Left renal pelvis (tissue), 4 donors: ENCODE results near the gene ASXL3. TPM values are rescaled to one million over a fixed set of nuclear protein-coding genes. Genes with fewer than 3 reads are reported as not detected.

Experiments
- DNase-seq, 4 donors: peaks; one replicate each; pipeline ENCODE4 v3.0.0-alpha.2; 2013; ENCODE audit warnings: low read depth in 4 of 4, low spot score in 3 of 4
- polyA plus RNA-seq, 4 donors: library from polyadenylated mRNA; unstranded; fragments of 120-200 nt; gene quantifications; one replicate each; pipeline ENCODE4 v1.2.1, GENCODE V29; 2013; ENCODE audit not compliant: insufficient read length in 4 of 4

ASXL3 gene
- polyA plus RNA-seq, 4 donors: 5.6 to 7.3 (median 6.8) TPM

DNA sequence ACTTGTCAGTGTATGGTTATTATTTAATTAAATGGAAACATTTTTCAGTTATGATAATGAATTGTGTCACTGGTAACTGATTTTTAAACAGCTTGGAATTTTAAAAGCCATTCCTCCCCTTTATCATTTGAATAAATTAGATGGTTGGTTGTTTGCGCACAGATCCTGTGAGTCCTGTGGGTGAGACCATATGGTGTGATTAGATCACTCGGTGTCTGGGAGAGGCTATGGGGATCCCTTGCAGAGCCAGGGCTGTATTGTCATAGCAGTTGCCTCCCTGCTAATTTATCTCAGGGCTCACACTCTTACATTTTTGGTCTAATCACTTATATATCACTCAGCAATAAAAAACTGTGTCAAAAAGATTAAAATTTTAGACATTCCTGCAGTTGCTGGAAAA, 133.5 kb downstream of the ASXL3 start:
- no peak for DNase-seq

GRCh38 chr18:33712719-33713118, 134.7 kb downstream of the ASXL3 start:
- no peak for DNase-seq

DNA sequence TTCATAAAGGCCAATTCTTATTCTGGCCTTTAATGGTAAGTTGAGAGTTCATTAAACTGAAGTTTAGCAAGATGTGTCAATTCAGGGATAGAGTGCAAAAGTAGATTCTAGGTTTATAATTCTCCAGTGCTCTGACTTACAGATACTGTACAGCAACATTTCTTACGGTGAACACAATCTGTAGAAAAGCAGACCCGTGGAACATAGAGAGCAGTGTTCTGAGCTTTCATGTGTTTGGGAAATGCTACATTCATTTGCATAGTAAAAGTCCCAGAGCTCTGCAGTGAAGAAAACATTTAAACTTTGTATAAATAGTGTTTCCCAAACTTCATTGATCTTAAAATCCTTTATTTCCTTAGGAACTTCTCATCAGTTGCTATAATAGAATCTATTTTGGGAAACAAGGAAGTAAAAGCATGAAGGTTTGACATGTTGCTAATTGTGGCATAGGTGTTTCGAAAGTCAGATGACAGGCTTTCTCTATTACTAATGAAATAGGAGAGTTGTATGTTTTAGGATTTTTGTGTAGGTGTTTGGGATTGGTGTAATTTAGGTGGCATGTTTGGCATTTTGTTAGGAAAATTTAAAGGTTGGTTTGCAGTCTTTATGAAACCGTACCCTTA, 138.2 kb downstream of the ASXL3 start:
- DNase-seq: no peak

DNA sequence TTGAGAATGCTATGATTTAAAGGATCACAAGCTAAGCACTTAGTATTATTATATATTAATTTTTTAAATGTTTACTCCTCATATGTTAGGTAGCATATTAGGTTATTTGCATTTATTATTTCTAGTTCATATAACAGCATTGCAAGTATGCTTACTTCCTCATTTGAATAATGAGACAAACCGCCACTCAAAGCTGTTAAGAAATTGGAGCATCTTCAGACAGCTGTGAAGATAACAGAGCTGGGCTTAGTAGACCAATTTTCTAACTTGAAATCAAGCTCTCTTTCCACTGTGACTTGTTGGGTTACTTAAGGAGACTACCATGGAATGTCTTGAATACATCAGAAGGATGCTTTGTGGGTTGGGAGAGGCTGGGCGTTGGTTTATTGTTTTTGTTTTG, 139.3 kb downstream of the ASXL3 start:
- no peak for DNase-seq

DNA sequence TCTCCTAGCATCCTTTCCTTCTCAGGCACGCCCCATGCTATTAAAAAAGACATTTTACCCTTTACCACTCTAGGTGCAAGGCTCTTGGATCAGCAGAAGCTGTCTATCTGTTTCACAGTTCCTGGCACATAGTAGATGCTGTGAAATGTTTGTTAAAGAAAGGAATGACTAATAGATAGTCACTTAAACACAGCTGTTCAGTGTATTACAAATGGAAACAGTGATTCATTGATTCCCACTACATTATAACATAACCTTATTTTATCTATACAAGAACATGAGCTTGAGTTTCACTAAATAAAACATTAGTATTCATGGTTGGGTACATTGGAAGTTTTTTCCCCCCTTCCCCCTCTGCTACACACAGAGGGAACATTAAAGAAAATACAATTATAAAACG, 142.1 kb downstream of the ASXL3 start:
- DNase-seq: no peak

DNA sequence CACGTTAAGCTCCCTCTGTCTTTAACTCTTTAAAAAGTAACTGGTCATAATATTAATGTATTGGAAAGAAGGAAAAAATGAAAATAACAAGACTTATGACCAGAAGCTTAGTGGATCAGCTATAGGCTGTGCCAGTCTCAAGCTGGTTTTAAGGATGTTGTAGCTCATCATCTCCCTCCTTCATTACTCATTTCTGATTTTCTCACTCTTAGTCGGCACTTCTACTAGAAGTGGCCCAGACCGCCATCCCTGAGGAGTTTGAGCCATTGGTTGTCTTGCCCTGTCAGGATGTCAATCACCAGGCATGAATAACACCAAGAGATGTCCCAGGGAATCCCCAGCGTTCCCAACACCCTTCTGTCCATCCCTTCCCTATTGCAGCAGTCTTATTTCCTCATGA, 151.5 kb downstream of the ASXL3 start:
- no peak for DNase-seq

GRCh38 chr18:33733376-33733775, 155.4 kb downstream of the ASXL3 start:
- no peak for DNase-seq

DNA sequence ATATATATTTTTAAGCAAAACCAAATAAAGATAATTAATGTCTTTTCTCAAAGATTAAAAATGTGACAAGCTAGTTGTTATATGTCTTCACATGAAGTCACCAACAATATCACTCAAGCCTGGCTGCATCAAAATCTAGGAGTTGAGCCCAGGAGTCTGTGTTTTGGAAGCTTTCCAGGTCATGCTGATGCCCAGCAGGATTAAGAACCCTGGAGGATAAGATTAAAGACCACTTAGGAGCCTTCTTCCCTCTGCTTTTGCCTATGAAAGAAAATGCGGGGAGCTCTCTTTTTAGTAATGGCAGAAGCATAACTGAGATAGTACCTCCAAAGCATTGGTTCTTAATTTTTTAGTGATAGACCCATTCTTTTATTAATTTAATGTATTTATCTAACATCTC, 157.4 kb downstream of the ASXL3 start:
- no peak for DNase-seq

- no peak for DNase-seq
Observed at GRCh38 chr18:33741760-33742159, 163.7 kb downstream of the ASXL3 start.

DNA sequence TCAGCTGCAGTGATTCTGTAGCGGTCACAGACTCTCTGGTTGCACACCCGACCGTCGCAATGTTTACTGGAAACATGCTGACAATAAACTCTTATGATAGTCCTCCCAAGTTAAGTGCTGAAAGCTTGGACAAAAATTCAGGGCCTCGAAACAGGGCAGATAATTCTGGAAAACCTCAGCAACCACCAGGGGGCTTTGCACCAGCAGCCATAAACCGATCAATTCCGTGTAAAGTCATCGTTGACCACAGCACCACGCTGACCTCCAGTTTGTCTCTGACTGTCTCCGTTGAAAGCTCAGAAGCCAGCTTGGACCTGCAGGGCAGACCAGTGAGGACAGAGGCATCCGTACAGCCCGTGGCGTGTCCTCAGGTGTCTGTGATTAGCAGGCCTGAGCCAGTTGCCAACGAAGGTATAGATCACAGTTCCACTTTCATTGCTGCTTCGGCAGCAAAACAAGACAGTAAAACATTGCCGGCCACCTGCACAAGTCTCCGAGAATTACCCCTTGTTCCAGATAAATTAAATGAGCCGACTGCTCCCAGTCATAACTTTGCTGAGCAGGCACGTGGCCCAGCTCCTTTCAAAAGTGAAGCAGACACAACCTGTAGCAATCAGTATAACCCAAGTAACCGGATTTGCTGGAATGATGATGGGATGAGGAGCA, 166.1 kb downstream of the ASXL3 start:
- no peak for DNase-seq

DNA sequence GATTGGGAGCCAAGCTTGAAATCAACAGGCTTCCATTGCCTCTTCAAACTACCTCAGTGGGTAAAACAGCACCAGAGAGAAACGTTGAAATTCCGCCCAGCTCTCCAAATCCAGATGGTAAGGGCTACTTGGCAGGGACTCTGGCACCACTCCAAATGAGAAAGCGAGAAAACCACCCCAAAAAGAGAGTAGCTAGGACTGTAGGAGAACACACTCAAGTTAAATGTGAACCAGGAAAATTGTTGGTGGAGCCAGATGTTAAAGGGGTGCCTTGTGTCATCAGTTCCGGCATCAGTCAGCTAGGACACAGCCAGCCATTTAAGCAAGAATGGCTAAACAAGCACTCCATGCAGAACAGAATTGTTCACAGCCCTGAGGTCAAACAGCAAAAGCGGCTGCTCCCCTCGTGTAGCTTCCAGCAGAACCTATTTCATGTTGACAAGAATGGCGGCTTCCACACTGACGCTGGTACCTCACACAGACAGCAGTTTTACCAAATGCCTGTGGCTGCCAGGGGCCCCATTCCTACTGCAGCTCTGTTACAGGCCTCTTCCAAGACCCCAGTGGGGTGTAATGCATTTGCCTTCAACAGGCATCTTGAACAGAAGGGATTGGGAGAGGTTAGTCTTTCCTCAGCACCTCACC, 167.3 kb downstream of the ASXL3 start:
- no peak for DNase-seq

DNA sequence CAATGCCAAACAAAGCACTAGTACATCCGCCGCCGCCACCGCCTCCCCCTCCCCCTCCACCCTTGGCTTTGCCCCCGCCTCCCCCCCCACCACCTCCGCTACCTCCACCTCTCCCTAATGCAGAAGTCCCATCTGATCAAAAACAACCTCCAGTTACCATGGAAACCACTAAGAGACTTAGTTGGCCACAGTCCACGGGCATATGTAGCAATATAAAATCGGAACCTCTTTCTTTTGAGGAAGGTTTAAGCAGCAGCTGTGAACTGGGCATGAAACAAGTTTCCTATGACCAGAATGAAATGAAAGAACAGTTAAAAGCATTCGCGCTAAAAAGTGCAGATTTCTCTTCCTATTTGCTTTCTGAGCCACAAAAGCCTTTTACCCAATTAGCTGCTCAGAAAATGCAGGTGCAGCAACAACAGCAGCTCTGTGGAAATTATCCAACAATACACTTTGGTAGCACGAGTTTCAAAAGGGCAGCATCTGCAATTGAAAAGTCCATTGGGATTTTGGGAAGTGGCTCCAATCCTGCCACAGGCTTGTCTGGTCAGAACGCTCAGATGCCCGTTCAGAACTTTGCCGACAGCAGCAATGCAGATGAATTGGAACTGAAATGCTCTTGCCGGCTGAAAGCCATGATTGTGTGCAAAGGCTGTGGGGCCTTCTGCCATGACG, 168.0 kb downstream of the ASXL3 start:
- no peak for DNase-seq

GRCh38 chr18:33749834-33750233, 171.8 kb downstream of the ASXL3 start:
- DNase-seq: no peak

GRCh38 chr18:33750366-33750765, 172.3 kb downstream of the ASXL3 start:
- DNase-seq: no peak

- DNase-seq: peak in 1 of 4 donors; percentile 11
Observed at GRCh38 chr18:33751613-33752221, 173.7 kb downstream of the ASXL3 start.

DNA sequence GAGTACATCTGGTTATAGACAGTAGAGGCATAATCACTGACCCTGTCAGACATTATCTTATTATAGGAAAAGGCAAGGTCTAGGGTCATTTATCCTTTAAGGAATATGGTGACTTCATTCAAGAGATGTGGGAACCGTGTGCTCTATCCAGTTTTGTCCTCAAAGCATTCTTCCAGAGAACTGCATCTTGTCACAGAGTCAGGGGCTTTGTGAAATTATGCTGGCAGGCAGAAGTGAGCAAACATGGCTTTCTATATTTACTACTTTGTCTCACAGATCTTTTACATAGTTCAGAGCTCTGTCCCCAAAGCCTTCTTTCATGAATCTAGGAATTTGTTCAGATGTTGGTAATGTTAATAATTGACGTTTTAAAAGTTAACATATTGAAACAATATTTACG, 177.4 kb downstream of the ASXL3 start:
- DNase-seq: no peak

DNA sequence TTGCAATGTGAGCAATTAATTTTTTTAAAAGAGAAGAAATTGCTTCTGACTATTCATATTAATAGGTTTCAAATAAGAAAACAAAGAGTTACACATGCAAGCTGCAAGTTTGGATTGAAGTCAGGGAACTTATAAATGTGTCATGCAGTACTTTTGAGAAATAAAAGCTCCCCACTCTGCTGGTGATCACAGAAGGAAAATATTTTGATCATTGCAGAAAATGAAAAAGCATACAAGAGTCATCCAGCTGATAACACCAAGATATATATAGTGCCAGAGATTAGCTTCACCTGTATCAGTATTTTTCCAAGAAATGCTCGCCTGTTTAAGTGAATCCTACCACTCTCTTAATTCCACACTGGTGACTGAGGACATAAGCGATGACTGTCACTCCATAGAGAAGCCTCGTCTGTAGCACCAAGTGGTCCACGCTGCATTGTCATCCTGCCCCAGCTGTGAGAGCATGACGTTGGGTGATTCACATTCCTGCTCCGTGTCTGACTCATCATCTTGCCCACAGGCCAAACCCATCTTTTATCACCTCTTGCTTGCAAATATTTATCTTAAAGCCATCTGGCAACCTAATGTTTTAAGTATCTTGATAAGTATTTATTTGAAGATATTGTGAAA, 178.0 kb downstream of the ASXL3 start:
- DNase-seq: no peak

DNA sequence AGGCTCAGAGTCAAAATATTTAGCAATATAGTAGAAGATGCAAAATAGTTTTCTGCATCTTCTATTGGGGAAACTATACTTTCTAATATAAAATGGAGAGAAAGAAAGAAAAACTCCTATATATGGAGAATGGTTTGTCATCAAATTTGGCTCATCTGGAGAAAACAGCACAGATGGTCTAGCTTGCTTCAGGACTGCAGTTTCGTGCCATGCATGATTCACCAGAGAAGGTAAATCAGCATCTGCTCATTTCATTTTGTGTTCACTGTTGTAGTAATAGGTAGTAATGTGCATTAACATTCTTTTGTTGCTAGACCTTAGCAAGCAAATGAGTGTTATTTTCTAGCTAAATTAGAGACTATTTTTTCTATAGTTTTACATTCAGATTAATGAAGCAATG, 179.0 kb downstream of the ASXL3 start:
- DNase-seq: no peak

GRCh38 chr18:33761363-33761762, 183.3 kb downstream of the ASXL3 start:
- DNase-seq: peak in 2 of 4 donors; percentile 10 to 11

DNA sequence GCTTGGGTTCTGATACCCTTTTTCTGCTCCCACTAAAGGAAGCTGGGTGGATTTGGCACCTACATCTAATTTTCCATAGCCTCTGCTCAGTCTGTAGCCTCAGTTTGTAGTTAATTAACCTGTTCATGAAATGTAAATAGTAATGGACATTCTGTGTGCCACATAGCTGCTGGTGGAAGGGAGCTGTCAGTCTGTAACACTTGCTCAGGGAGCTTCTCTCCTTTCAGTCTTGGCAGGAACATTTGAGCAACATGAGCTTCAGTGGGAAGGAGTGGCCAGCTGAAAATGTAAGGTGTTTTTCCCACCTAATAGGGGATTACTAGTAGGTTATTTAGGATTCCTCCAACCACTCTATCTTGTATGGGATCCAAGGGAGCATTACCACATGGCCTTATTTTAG, 203.4 kb downstream of the ASXL3 start:
- no peak for DNase-seq
